ENCODE data around the gene NR5A2.

DNA sequence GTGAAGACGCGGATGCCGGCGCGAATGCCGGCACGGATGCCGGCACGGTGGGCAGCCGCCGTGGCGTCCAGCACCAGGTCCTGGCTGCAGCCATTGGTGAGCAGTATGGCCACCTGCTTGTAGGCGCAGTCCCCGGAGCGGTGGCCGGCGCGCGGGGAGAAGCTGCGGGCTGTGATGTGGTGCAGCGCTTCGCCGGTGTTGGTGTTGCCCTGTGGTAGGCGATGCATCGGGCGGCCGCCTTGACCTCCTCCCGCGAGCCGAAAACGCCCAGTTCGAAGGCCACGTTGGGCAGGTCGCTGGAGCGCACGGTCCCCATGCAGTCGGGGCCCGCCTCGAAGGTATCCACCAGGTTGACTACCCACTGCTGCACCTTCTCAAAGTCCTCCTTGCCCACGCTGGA, 120.2 kb downstream of the NR5A2 start:
- TF ChIP-seq EP300 (IDR thresholded peaks at IDR 0.05; ENCODE audit: borderline replicate concordance in 1 of 2, control insufficient read depth in 1 of 2, low read depth in 2 of 2, low read length in 2 of 2) (no peak), RBBP5 (conservative IDR thresholded peaks at IDR 0.05) (no peak), TAF1 (IDR thresholded peaks at IDR 0.05; ENCODE audit: borderline replicate concordance, low read depth, low read length) (no peak), BCL11A (IDR thresholded peaks at IDR 0.05; ENCODE audit: low read depth, low read length) (no peak), MYC (IDR thresholded peaks at IDR 0.05; ENCODE audit: insufficient read depth, insufficient read length, insufficient replicate concordance, low read length, severe bottlenecking) (no peak)
- TF ChIP-seq, protein P1, sequence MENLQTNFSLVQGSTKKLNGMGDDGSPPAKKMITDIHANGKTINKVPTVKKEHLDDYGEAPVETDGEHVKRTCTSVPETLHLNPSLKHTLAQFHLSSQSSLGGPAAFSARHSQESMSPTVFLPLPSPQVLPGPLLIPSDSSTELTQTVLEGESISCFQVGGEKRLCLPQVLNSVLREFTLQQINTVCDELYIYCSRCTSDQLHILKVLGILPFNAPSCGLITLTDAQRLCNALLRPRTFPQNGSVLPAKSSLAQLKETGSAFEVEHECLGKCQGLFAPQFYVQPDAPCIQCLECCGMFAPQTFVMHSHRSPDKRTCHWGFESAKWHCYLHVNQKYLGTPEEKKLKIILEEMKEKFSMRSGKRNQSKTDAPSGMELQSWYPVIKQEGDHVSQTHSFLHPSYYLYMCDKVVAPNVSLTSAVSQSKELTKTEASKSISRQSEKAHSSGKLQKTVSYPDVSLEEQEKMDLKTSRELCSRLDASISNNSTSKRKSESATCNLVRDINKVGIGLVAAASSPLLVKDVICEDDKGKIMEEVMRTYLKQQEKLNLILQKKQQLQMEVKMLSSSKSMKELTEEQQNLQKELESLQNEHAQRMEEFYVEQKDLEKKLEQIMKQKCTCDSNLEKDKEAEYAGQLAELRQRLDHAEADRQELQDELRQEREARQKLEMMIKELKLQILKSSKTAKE (IDR thresholded peaks at IDR 0.05; ENCODE audit: low read depth, poor library complexity, severe bottlenecking): no peak
- TF ChIP-seq, protein P2, sequence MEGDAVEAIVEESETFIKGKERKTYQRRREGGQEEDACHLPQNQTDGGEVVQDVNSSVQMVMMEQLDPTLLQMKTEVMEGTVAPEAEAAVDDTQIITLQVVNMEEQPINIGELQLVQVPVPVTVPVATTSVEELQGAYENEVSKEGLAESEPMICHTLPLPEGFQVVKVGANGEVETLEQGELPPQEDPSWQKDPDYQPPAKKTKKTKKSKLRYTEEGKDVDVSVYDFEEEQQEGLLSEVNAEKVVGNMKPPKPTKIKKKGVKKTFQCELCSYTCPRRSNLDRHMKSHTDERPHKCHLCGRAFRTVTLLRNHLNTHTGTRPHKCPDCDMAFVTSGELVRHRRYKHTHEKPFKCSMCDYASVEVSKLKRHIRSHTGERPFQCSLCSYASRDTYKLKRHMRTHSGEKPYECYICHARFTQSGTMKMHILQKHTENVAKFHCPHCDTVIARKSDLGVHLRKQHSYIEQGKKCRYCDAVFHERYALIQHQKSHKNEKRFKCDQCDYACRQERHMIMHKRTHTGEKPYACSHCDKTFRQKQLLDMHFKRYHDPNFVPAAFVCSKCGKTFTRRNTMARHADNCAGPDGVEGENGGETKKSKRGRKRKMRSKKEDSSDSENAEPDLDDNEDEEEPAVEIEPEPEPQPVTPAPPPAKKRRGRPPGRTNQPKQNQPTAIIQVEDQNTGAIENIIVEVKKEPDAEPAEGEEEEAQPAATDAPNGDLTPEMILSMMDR (IDR thresholded peaks at IDR 0.05 in 2 of 3, conservative IDR thresholded peaks at IDR 0.05 in 1 of 3; ENCODE audit: control insufficient read depth in 2 of 3, extremely low read depth in 1 of 3, insufficient read depth in 1 of 3, low read depth in 3 of 3, low read length in 3 of 3): no peak

All from GM12878 (cell line).